PFSK-1 (cell line): ENCODE measurements around the gene RPL36A.

Experiments
- FOXP2 ChIP-seq: optimal IDR thresholded peaks from 2 replicates; pipeline ENCODE3; 2011; ENCODE audit warnings: borderline replicate concordance, control low read depth, inconsistent platforms; ENCODE audit not compliant: insufficient read depth; ENCODE audit errors: extremely low read length, extremely low read depth
- POLR2AphosphoS5 ChIP-seq: IDR thresholded peaks from 2 replicates; pipeline ENCODE4 v1.6.1; 2012; ENCODE audit warnings: low read depth, mild to moderate bottlenecking, control low read depth, low read length, moderate library complexity
- REST ChIP-seq, 2 experiments: IDR thresholded peaks; 2 replicates each; pipeline versions ENCODE4 v1.6.1 to v1.8.0; 2011 to 2012; ENCODE audit warnings: low read depth in 2 of 2, low read length in 2 of 2, control low read depth in 1 of 2, inconsistent platforms in 1 of 2, mild to moderate bottlenecking in 1 of 2, moderate library complexity in 1 of 2; ENCODE audit not compliant: insufficient read depth in 1 of 2
- SIN3A ChIP-seq: IDR thresholded peaks from 2 replicates; pipeline ENCODE4 v1.6.1; 2012; ENCODE audit warnings: mild to moderate bottlenecking, low read length, moderate library complexity, borderline replicate concordance; ENCODE audit not compliant: insufficient read depth
- TAF1 ChIP-seq: IDR thresholded peaks from 2 replicates; pipeline ENCODE4 v1.6.1; 2012; ENCODE audit warnings: low read length, control low read depth, borderline replicate concordance; ENCODE audit not compliant: insufficient read depth

RPL36A gene

GRCh38 chrX:101429934-101430333 is 39.1 kb downstream of the RPL36A start:
- TF ChIP-seq SIN3A: no peak
- TF ChIP-seq TAF1: no peak

- TF ChIP-seq FOXP2 (no peak), REST (IDR thresholded peaks at IDR 0.05; ENCODE audit: insufficient read depth in 1 of 2, low read depth in 2 of 2, low read length in 2 of 2) (no peak), TAF1 (no peak), POLR2AphosphoS5 (no peak), SIN3A (no peak)
These were observed 39.8 kb downstream of the RPL36A start for GRCh38 chrX:101430457-101431078.

- no peak for TF ChIP-seq FOXP2
- TF ChIP-seq TAF1: no peak
- TF ChIP-seq SIN3A: no peak
- TF ChIP-seq POLR2AphosphoS5: no peak
- TF ChIP-seq REST (IDR thresholded peaks at IDR 0.05; ENCODE audit: insufficient read depth in 1 of 2, low read depth in 2 of 2, low read length in 2 of 2): no peak
These were observed 51.3 kb downstream of the RPL36A start for GRCh38 chrX:101442085-101442484.
